Endothelial cell of umbilical vein (primary cell): ENCODE results near the gene ALKBH2. TPM values are rescaled to one million over a fixed set of nuclear protein-coding genes. Genes with fewer than 3 reads are reported as not detected.

Experiments
- BruUV-seq: library from RNA; stranded (reverse); fragments of 400-500 nt; replicated peaks from 2 replicates; lab custom pipeline; 2021; lab: Mats Ljungman, UMichigan
- CTCF ChIA-PET: fragments of 300-600, 350-600 bp; sonication (Branson Sonifier 250); formaldehyde crosslinking; loops from one replicate; lab custom pipeline; 2021; ENCODE audit warnings: antibody characterized with exemption, inconsistent platforms; lab: Charles Lee
- POLR2A ChIA-PET: fragments of 300-600, 350-600 bp; sonication (Branson Sonifier 250); formaldehyde crosslinking; loops from one replicate; lab custom pipeline; 2021; ENCODE audit warnings: antibody characterized with exemption, inconsistent platforms; lab: Charles Lee
- DNase-seq: peaks from one replicate; pipeline ENCODE4 v3.0.0-alpha.2; 2011; ENCODE audit warnings: low read depth, low spot score
- FAIRE-seq: peaks from 2 replicates; lab custom pipeline; 2011; peaks lifted over from hg19 to GRCh38; lab: Jason Lieb, UNC
- H2AFZ ChIP-seq: 2 replicates; pipeline ENCODE4 v1.6.0; 2012; ENCODE audit warnings: low read depth, low read length, control low read depth, inconsistent platforms
- H3K27ac ChIP-seq: 2 replicates; pipeline ENCODE4 v1.5.1; 2011; ENCODE audit warnings: low read depth, mild to moderate bottlenecking, control low read depth, low read length, moderate library complexity; ENCODE audit not compliant: insufficient read depth
- H3K27me3 ChIP-seq, 2 experiments: 2 replicates each; pipeline versions ENCODE4 v1.6.0 to v1.6.1; 2011; ENCODE audit warnings: low read length in 2 of 2, mixed read lengths in 1 of 2; ENCODE audit not compliant: control insufficient read depth in 2 of 2, insufficient read depth in 2 of 2
- H3K36me3 ChIP-seq, 2 experiments: 2 replicates in 1 of 2; 3 replicates in 1 of 2; pipeline ENCODE4 v1.5.1; 2011; ENCODE audit warnings: low read length in 2 of 2, mild to moderate bottlenecking in 1 of 2, moderate library complexity in 1 of 2; ENCODE audit not compliant: control insufficient read depth in 2 of 2, insufficient read depth in 2 of 2; ENCODE audit errors: extremely low read depth in 1 of 2
- H3K4me1 ChIP-seq: 3 replicates; pipeline ENCODE4 v1.5.1; 2011; ENCODE audit warnings: mild to moderate bottlenecking, low read length; ENCODE audit not compliant: control insufficient read depth, insufficient read depth; ENCODE audit errors: extremely low read depth
- H3K4me2 ChIP-seq: 2 replicates; pipeline ENCODE4 v1.6.1; 2011; ENCODE audit warnings: low read length, control low read depth, mixed read lengths; ENCODE audit not compliant: insufficient read depth
- H3K4me3 ChIP-seq, 3 experiments: fragments of 200-600 bp in 1 of 3; sonication (generic), shearing (Covaris generic) in 1 of 3; replicated peaks in 1 of 3; 2 replicates each; pipeline ENCODE4 v1.5.1; 2011 to 2016; ENCODE audit warnings: control low read depth in 3 of 3, low read length in 3 of 3, mild to moderate bottlenecking in 2 of 3, inconsistent platforms in 1 of 3, low read depth in 1 of 3, moderate library complexity in 1 of 3; ENCODE audit not compliant: insufficient read depth in 1 of 3
- H3K79me2 ChIP-seq: 2 replicates; pipeline ENCODE4 v1.6.0; 2012; ENCODE audit warnings: low read length, inconsistent platforms; ENCODE audit not compliant: control insufficient read depth, insufficient read depth
- H3K9ac ChIP-seq: replicated peaks from 2 replicates; pipeline ENCODE3; 2011; ENCODE audit warnings: low read length, control low read depth; ENCODE audit not compliant: insufficient read depth; ENCODE audit errors: extremely low read depth
- H3K9me1 ChIP-seq: replicated peaks from 3 replicates; pipeline ENCODE4 v1.6.0; 2011; ENCODE audit warnings: mild to moderate bottlenecking, low read length; ENCODE audit not compliant: control insufficient read depth, insufficient read depth; ENCODE audit errors: extremely low read depth
- H3K9me3 ChIP-seq: replicated peaks from 2 replicates; pipeline ENCODE4 v1.5.1; 2012; ENCODE audit warnings: low read length, inconsistent platforms; ENCODE audit not compliant: control insufficient read depth, insufficient read depth
- H4K20me1 ChIP-seq: replicated peaks from 2 replicates; pipeline ENCODE3; 2011; ENCODE audit warnings: mild to moderate bottlenecking, low read length; ENCODE audit not compliant: control insufficient read depth, insufficient read depth; ENCODE audit errors: extremely low read depth
- CTCF ChIP-seq, 2 donors: IDR thresholded peaks; 1 replicate in 1 of 2; 2 replicates in 1 of 2; pipeline ENCODE4 v1.5.1; 2011; ENCODE audit warnings: low read length in 2 of 2, mild to moderate bottlenecking in 2 of 2, moderate library complexity in 2 of 2, control low read depth in 1 of 2, inconsistent platforms in 1 of 2, low read depth in 1 of 2; ENCODE audit not compliant: insufficient read depth in 1 of 2; ENCODE audit errors: extremely low read depth in 1 of 2
- EZH2 ChIP-seq: IDR thresholded peaks from 2 replicates; pipeline ENCODE4 v1.6.1; 2012; ENCODE audit warnings: borderline replicate concordance, low read depth, mild to moderate bottlenecking, moderate library complexity, low read length, inconsistent platforms; ENCODE audit not compliant: severe bottlenecking
- FOS ChIP-seq: IDR thresholded peaks from 2 replicates; pipeline ENCODE4 v1.6.1; 2011; ENCODE audit warnings: mild to moderate bottlenecking, low read length, moderate library complexity, borderline replicate concordance; ENCODE audit not compliant: insufficient read depth
- GATA2 ChIP-seq: IDR thresholded peaks from 2 replicates; pipeline ENCODE4 v1.7.0; 2011; ENCODE audit warnings: low read depth, mild to moderate bottlenecking, moderate library complexity, mixed read lengths, low read length; ENCODE audit not compliant: insufficient read length, insufficient read depth
- JUN ChIP-seq: IDR thresholded peaks from 2 replicates; pipeline ENCODE4 v1.6.1; 2011; ENCODE audit warnings: borderline replicate concordance, low read depth; ENCODE audit not compliant: insufficient read length, insufficient read depth
- MAX ChIP-seq: IDR thresholded peaks from 2 replicates; pipeline ENCODE4 v1.6.1; 2011; ENCODE audit not compliant: insufficient read depth, insufficient read length
- MYC ChIP-seq: IDR thresholded peaks from one replicate; pipeline ENCODE4 v1.6.1; 2011; ENCODE audit warnings: mild to moderate bottlenecking, low read depth, low read length
- POLR2A ChIP-seq: IDR thresholded peaks from 2 replicates; pipeline ENCODE4 v1.6.1; 2012; ENCODE audit warnings: low read depth, mild to moderate bottlenecking, control low read depth, low read length
- POLR2AphosphoS5 ChIP-seq: IDR thresholded peaks from 2 replicates; pipeline ENCODE4 v1.6.1; 2012; ENCODE audit warnings: low read depth, mild to moderate bottlenecking, control low read depth, low read length, moderate library complexity; ENCODE audit not compliant: insufficient read depth
- dilution Hi-C: fragments of 300-500 bp; cut with MboI; formaldehyde crosslinking; loops from one replicate; pipeline ENCODE4 v1.15.0; 2019; ENCODE audit warnings: low sequenced_read_pairs; ENCODE audit not compliant: extremely low pct_ligation_motif_present
- intact Hi-C: fragments of 100-400 bp; cut with micrococcal nuclease; formaldehyde crosslinking; loops from one replicate; pipeline ENCODE4 v1.10.0; 2022
- polyA plus RNA-seq, 4 experiments: library from polyadenylated mRNA; depleted of rRNA in 3 of 4; stranded (reverse) in 3 of 4; unstranded in 1 of 4; fragments of >200 nt; gene quantifications; 2 replicates each; pipeline versions ENCODE4 v1.2.1 to v1.2.3, GENCODE V29; 2011 to 2012; ENCODE audit warnings: missing spikeins in 1 of 4
- total RNA-seq: library from RNA; stranded (reverse); gene quantifications from 2 replicates; pipeline ENCODE4 v1.2.3, GENCODE V29; 2021

ALKBH2 gene
- total and polyA plus RNA-seq, 2 donors (not counting 3 experiments of a cell fraction or from before 2014, with no cell fraction given): 5.4 to 7.3 TPM

GRCh38 chr12:109126784-109127183, 33.5 kb upstream of the ALKBH2 start:
- FAIRE-seq (no peak), DNase-seq (no peak)
- Histone ChIP-seq H3K9me3 (no peaks in the 10 kb centered on the region), H3K4me2 (no peak overlapping the region), H3K36me3 (no peaks in the 10 kb centered on the region), H3K9me1 (no peaks in the 10 kb centered on the region), H3K9ac (no peak overlapping the region), H3K79me2 (no peaks in the 10 kb centered on the region), H2AFZ (no peak overlapping the region), H3K27me3 (no peaks in the 10 kb centered on the region), H3K27ac (no peak overlapping the region), H4K20me1 (no peaks in the 10 kb centered on the region), H3K4me1 (no peaks in the 10 kb centered on the region), H3K4me3 (no peak overlapping the region)
- BruUV-seq: no TSS peak
- intact Hi-C loops: no loop called here
- TF ChIP-seq JUN (no peak), MAX (no peak), POLR2A (no peak), EZH2 (no peak), GATA2 (no peak), POLR2AphosphoS5 (no peak), FOS (no peak), CTCF (IDR thresholded peaks at IDR 0.05; ENCODE audit: extremely low read depth in 1 of 2, insufficient read depth in 1 of 2, low read depth in 1 of 2, low read length in 2 of 2) (no peak), MYC (no peak)
- POLR2A ChIA-PET: no interaction called here
- dilution Hi-C loops: no loop called here
- CTCF ChIA-PET: no interaction called here
